HG03039 (cell line): ENCODE measurements around the gene PIK3R1.
"Not testable (repeated sequence)": the region's sequence is repeated elsewhere in the genome, so short reads cannot be mapped to it uniquely, and the experiment has no call there.

Experiments
- ATAC-seq: cut with Tn5 transposase; IDR thresholded peaks from one replicate; pipeline ENCODE4 v1.9.1; 2021; ENCODE audit warnings: mild to moderate bottlenecking, moderate library complexity; ENCODE audit not compliant: unreplicated experiment

PIK3R1 gene

DNA sequence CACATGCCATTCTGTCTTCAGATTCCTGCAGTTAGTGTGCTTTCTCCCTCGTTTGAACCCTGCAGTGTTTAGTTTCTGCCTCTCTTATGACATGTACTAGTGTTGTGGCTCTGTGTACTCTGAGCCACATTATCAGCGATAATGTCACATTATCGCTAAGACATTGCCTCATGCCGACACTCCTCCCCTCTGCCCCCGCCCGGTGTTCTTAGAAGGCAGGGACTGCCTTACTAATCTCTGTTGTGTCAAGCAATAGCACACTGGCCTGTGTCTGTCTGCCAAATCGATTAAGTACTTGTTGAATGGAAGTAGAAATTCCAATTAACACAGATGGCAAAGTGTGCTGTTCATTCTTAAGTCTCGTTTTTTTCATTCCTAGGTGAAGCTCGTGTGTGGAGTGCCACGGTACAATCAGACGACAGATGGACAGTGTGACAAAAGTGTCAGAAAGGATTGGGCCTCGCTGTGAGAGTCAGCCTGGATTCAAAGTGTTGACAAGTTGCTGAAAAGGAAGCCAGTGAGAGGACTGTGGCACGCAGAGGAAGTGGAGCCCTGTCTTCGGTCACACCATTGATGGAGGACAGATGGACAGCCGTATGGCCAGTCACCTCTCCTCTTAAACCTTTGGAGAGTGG lies 10.5 kb downstream of the PIK3R1 start:
- ATAC-seq = no peak

DNA sequence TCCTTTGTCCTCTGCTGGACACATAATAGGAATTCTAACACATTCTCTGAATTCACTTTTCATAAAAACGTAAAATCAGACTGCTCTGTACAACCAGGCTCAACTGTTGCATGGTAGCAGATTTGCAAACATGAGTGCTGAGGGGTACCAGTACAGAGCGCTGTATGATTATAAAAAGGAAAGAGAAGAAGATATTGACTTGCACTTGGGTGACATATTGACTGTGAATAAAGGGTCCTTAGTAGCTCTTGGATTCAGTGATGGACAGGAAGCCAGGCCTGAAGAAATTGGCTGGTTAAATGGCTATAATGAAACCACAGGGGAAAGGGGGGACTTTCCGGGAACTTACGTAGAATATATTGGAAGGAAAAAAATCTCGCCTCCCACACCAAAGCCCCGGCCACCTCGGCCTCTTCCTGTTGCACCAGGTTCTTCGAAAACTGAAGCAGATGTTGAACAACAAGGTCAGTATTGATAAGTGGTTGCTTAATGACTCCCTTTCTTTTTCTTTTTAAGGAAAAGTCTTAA lies 11.1 kb downstream of the PIK3R1 start:
- no peak for ATAC-seq

DNA sequence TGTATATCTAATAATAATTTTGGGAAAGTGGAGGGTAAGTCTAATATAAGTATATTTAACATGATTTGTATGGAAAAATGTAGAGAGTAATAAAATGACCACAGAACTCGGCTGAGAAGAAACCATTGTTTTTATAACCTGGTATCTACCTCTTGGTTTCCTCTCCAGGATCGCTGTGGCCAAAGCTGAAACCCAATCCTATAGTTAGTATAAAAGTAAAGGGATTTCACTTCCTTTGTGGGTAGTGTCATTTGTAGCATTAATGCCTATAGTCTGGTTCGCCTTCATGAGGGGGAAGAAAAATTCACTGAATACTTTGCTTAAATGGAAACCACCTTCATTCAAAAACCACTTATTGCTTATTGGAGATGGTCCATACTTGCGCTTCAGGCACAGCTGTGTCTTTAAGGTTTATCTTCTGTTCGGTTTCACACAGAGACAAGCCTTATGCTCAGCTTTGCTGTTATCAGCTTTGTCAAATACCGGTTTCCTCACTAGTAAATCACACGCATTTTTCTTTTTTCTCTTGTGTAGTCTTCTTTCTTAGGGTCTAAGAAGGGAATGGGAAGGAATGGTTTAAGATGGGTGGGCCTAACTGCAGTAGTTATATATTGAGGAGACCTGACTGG lies 12.1 kb downstream of the PIK3R1 start:
- no peak for ATAC-seq

DNA sequence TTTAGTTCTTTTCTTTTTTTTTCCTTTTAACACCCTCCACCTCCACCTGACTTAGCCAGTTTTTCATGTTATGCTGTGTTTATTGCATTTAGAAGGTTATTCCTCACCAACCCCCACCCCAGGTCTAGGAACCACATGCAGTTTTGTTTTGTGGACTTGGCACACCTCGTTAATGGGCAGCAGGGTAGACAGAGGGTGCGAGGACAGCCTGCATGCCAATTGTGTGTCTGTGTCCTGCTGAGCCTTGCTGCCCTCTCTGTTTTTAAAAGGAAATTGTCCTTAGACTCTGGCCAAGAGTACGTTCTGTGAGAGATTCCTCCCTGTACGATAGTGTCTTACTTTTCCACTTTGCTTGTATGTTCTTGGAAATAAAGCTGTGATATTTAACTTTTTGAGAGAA lies 13.9 kb downstream of the PIK3R1 start:
- ATAC-seq = no peak

DNA sequence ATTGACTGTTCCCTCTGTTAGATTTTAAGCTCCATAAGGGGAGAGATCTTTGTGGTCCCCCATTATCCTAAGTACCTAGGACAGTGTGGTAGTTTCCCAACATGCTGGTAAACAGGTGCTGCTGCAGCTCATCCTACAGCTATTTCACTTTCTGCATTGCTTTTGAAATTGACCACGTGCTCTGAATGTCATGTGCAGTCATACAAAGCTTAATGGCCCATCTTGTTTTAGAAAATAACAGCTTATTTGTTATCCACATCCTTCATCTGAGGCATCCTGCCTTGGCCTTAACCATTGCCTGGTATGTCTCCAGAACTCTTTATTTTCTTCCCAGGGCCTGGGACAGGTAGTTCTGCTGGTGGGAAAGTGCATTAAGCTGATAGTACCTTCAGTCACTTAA lies 14.7 kb downstream of the PIK3R1 start:
- ATAC-seq = no peak

DNA sequence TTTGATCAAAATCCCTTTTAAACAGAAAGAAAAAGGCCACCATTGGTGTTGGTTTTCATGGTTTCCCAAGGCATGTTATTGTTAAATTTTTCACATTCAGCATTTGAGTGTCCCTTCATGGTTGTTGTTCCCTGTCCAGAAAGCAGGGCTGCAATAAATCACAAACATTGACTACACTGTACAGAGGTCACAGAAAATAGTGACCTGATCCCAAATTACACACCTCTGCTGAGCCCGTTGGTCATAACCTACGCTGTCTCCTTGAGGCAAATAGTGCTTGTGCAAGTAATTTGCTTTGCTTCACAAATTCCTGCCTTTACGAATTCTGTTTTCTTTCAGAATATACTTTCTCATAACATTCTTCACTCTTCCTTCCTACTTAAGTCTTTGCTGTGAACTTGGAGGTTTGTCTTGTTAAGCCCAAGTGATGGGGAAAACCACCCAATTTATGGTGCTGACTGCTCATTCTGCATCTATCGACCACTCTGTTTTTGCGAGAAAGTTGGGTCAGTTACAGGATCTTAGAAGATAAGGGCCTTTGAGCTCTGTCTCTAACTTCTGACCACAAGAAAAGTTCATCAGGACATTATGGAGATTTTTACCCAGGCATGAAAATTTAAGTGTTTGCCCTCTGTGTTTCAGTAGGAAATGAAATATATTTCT lies 16.0 kb downstream of the PIK3R1 start:
- no peak for ATAC-seq

DNA sequence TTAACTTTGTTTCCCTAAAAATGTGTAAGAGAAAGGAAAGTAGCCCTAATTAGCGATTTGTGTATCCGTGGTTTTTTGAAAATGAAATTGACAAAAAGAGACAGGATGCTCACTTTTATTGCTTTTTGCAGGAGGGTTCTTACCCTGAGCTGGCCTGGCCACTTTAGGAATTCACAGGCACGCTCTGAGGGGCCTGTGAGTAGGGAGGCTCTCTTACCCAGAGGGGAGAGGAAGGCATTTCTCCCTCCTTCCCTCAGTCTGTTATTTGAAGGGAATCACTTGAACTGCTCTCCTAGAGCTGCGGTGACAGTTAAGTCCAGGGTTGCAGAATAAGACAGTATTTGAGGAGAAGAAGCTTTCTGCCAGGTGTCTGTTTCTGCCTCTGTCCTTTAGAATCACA lies 16.7 kb downstream of the PIK3R1 start:
- no peak for ATAC-seq

DNA sequence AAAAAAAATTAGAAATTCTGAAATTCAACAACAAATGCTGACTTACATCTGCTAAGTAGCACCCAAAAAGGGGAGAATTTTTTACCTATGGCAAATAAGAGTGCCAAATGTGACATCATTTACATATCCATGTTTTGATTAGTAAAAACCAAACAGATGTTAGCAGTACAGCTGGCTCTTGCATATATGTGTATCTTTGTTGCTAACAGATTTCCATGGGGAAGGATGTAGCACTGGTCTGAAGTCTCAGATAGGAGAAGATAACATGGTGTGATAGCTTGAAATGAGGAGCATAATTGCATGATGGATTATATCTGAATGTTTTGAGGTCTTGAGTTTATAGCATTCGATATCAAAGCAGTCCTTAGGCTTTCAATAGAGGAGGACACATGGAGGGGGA lies 17.5 kb downstream of the PIK3R1 start:
- ATAC-seq = no peak

DNA sequence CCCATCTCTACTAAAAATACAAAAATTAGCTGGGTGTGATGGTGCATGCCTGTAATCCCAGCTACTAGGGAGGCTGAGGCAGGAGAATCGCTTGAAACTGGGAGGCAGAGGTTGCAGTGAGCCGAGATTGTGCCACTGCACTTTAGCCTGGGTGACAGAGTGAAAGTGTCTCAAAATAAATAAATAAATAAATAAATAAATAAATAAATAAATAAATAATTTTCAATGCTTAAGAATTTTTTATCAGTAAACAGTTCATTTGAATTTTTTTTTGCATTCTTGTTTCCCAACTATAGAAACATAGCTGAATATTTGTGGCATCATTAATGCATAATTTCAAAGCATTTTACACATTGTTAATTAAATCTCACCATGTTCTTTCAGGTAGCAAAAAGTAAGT lies 19.7 kb downstream of the PIK3R1 start:
- not testable (repeated sequence) for ATAC-seq

DNA sequence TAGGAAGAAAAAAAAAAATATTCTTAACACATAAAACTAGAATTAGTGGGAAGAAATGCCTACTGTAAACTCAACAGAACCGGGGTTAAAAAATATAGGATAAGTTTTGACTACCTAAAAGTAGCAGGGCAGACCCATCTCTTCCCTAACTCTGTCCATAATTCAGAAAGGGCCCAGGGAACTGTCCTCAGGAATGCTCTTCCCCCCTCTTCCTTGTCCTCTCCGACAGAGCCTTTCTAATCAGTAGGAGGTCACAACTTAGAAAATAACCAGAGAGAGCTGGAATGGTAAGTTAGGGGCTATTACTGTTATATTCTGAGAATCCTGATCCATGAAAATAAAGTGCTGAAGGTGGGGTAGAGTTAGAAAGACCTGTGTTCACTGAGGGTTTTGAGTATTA lies 22.2 kb downstream of the PIK3R1 start:
- ATAC-seq = no peak

DNA sequence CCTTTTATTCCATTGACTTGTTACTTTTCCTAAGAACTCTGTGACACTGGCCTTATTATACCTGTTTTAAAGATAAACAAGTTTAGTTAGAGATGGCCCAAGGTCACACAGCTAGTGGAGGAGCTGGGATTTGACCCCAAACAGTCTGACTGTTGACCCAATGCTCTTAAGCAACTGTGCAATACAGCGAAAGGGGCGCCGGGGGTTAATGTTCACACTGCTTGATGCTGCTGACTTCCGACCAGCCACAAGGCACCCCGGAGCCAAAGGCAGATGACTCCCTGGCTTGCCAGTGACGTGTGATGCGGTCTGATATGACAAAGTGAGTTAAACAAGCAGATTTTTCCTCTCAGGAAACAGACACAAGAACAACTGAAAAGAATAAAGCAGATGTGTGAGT lies 23.9 kb downstream of the PIK3R1 start:
- peak; percentile 50 for ATAC-seq

DNA sequence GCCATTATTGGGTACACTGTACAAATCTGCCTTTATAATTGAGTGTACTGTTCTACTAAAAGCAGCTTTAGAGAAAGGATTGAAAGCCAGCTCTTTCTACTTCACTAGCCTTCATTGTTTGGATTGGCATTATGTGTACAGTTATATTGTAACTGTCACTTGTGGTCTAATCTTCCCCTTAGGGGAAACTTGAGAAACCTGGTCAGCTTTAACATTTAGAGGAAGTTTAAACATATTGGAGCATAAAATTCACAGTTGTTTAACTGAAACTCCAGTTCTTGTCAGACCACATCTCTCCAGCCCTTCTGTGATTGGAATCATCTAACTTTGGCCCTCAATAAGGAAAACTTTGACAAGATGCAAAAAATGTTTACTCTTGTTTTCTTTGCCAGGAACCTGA lies 24.6 kb downstream of the PIK3R1 start:
- peak; percentile 58 for ATAC-seq

DNA sequence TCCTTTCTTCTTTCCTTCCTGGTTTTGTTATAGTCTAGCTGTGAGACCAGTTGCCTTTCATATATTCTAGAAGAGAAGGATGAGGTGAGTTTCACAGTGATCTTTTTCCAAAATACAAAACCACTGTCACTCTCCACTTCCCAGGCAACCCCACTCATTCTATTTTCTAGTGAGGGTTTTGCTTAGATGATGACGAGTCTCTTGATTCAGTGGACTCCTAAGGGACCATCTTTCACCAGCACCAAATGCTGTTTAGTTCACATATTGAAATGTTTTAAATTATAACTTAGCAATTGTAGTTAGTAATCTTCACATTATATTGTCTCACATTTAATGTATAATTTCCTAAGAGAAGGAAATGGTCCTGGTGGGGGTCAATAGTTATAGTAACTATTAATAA lies 25.2 kb downstream of the PIK3R1 start:
- no peak for ATAC-seq

DNA sequence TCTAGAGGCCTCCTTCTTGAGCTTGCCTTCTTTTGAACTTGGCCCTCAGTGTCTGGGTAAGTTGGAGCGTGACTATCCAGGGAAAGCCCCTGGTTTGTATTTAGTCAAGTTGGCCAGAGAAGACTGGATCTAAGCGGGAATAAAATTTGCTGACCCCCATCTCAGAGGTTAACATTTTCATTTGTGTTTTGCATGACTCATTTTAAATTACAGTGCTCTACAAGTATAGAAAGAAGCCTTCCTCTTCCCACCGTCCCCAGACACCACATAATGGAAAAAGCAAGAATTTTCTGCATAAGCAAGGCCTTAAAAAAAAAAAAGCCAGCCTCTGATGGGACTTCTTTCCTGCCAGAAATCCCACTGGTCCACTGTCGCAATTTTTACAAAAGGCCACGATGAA lies 27.2 kb downstream of the PIK3R1 start:
- no peak for ATAC-seq

DNA sequence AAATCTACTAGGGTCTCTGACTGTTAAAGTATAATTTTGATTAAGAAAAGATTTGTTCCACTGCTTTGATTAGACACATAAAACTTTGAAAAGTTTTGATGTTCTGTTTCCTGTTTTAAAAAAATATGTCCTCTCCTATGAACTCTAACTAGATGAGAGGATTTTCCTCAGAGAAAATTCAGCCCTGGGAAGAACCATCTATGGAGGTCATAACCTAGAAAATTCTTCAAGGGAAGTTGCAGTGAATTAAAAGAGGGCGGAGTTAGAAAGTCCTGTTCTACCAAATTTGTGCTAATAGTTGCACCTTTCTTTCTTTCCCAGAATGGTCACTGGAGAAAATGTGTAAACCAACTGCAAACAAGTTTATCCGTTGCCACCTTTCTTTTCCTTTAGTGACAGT lies 27.7 kb downstream of the PIK3R1 start:
- no peak for ATAC-seq

DNA sequence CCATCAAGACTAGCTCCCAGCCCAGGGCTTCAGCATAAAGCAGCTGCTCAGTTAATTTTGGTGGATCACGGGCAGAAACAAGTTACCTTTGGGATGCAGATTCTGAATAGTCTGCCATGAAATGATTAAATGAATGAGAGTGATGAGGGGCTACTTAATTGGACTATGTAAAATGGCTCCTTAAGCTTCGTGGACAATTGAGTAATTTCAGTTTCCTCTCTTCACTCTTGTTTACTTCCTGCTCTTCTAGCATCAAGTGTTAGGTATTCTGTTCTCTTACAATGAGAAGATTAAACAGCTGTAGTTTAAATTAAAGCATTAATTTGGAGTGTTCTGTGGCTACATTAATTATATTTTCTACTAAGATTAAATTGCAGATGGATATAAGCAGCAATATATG lies 28.1 kb downstream of the PIK3R1 start:
- no peak for ATAC-seq

DNA sequence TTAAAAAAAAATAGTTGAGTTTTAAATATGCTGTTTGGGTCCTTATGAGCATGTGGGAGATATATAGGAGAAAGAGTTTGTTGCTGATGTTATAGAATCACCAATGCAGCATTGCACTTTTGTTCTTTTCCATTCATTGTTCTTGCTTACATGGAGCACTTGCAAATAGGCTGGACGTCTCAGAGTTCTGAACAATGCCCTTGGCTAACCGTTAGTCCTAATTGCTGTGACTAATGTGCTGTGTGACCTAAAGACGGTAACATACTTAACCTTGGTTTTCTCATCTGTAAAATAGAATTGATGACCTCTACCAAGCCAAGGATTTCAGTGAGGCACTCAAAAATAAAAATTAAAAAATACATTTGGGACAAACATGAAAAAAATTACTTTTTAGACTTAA lies 29.8 kb downstream of the PIK3R1 start:
- no peak for ATAC-seq

DNA sequence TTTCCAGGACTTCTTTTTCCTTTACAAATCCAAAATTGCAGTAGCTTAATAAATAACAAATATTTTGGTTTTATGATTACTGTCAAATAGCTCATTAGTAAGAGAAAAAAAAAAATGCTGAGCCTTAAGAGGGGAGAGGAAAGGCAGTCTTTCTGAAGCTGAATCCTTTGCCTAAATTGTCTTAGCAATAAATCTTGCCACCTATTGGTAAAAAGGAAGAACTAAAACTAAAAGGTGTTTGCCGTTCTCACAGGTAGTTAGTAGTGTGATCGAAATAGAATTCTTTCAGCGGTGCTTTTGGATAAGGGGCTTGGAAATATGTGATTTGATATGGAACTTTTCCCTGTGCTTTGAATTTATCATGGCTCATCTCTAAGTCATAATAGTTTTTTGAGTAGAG lies 31.2 kb downstream of the PIK3R1 start:
- no peak for ATAC-seq

DNA sequence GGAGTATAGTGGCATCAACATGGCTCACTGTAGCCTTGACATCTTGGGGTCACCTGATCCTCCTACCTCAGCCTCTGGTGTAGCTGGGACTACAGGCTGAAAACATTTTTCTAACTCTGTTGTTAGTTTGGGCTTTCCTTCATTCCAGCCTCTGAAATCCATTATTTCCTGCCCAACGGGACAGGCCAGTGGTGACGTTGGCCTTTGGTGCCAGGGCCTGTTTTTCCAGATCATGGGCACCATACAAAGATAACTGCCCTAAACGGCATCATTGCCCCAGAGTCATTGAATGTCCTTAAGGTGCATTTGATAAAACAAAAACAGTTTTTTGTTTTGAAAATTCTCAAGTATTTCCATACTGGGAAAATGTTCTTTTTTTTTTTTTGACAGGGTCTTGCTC lies 32.1 kb downstream of the PIK3R1 start:
- ATAC-seq = no peak

DNA sequence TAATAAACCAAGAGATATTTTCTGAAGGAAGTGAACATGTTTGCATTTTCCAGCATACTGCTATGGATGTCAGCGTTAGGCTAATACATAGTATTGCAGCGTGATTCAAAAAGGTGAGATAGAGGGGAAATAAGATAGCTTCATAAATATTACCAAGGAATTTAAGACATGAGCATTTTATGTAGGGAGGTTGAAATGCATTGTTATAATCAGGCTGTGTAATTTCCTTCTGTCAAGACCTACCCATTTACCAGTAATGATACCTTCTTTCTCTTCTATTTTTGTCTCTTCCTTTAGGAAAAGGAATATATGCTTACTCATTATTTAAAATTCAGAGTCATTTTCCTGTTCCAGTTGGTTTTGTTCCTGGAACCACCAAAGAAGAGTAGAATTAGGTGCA lies 33.3 kb downstream of the PIK3R1 start:
- no peak for ATAC-seq

DNA sequence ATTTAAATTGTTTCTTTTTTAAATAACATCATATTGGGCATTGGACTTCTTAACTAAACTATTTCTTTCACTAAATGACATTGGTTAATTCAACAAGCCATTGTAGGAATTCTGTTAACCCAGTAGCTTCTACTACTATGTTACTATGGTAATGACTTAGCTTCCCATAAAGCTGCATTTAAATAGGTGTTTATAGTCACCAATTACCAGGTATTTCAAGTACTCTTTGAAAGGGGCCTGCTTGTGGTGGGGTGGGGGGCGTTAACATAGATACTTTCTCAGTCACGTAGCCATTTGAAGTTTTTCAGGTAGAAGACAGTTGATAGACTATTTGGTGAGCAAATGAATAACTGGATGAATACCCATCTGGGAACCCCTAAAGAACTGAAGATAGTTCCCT lies 34.0 kb downstream of the PIK3R1 start:
- ATAC-seq = no peak

DNA sequence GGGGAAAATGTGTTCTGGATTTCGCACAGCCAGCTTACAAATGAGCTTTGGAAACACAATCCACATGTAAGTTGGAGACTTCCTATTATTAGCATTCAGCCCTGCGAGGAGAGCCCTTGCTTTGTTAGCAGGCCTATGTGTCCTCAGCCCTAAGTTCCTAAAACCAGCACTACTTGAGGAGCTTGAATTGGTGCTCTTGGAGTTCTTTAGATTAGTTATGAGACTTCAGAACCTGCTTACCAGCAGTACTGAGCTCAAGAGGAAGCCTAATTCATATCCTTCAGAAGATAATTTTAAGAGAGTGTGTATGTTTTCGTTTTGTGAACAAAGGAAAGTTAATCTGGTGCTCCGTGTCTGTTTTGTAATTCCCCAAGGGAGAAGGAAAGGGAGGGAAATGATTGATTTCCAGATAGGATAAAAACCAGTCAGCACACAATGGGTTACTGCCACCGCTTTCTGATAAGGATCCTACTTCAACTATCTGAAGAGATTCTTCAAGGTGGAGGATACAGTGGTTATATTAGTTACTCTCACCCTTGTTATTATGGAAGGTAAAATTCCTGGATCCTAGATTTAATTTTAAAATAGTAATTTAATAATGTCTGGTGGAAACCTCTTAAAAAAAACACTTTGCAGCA lies 35.2 kb downstream of the PIK3R1 start:
- ATAC-seq = no peak
